Right renal pelvis (tissue), 4 donors: ENCODE measurements around the gene AIG1. TPM values are rescaled to one million over a fixed set of nuclear protein-coding genes. Genes with fewer than 3 reads are reported as not detected.
A peak's percentile ranks its signal among the peaks of the same experiment; 100 is the strongest.
"Not testable (repeated sequence)": the region's sequence is repeated elsewhere in the genome, so short reads cannot be mapped to it uniquely, and the experiment has no call there.

Source experiments
- DNase-seq, 4 donors: peaks; one replicate each; pipeline ENCODE4 v3.0.0-alpha.2; 2013; ENCODE audit warnings: low read depth in 4 of 4, low spot score in 3 of 4, missing footprints in 1 of 4
- polyA plus RNA-seq, 4 donors: library from polyadenylated mRNA; unstranded; fragments of 120-200 nt; gene quantifications; one replicate each; pipeline ENCODE4 v1.2.1, GENCODE V29; 2013; ENCODE audit not compliant: insufficient read length in 4 of 4

The AIG1 gene
- polyA plus RNA-seq, 4 donors, result 108 to 117 (median 111) TPM

DNA sequence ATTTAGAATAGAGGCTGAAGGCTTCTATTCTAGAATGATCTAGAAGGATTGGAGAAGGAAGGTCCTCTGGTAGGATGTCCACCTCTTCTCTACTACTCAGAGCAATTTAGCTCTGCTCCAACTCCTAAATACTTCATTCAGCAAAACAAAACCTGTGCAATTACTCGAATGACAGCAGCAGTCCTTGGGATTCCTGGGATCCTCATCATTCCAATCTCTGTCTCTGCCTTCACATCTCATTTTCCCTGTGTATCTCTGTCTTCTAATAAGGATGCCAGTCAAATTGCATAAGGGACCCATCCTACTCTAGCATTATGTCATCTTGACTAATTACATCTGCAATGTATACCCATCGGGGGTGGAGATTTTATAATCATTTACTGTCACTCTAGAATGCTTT lies 5.5 kb upstream of the AIG1 start:
- DNase-seq, result no peak

DNA sequence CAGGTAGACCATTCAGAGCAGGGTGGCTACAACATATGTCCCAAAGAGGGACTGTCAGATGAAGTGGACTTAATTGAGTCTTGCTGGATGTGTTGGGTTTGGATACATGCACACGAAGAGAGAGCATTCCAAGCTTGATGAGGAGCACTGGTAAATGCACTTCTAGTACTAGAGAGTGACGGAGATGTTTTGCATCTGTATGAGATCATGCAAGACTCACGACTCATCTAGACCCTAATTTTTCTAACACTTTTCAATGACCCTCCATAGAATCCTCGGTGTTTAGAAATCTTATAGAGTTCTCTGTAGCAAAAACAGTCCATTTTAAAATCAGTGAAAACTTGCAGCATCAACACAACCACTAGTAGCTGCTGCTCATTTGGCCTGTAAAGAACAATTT lies 4.8 kb upstream of the AIG1 start:
- no peak for DNase-seq

DNA sequence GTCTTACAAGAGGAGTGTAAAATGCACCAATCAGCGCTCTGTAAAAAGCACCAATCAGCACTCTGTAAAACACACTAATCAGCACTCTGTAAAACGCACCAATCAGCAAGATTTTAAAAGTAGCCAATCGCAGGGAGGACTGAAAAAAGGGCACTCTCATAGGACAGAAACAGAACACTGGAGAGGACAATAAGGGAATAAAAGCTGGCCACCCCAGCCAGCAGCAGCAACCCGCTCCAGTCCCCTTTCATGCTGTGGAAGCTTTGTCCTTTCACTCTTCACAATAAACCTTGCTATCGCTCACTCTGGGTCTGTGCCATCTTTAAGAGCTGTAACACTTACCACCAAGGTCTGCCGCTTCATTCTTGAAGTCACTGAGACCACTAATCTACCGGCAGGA lies 1.7 kb upstream of the AIG1 start:
- DNase-seq, result no peak

DNA sequence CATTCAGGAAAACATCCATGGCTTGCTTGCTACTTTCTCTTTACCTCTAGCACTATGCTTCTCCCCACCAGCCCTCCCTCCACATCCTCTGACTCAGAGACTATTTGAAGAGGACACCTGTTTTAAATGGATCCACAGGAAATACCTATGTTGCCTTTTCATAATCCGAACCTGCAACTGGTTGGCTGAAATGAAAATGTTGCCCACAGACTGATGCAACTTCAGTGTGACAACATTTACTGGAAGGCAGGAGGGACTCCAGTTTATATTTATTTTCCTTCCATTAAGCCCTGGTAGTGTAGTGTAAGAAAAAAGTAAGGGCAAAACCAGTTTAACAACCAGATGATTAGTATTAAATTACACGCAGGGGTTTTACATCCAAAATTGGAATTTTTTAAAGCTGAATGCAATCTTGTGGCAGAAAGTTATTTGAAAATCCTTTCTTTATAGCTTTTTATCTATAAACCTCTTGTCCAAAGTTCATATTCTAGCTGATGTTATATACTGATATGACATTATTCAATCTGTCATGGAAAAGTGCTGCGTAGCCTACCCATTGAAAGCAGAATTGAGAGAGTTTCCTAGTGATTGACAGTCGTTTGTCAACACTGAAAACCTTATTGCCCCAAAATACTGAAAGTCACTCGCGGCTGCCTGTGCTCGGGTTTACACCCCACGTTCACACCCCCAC lies 881 bp upstream of the AIG1 start:
- DNase-seq, result peak in 3 of 4 donors; percentile 16 to 23 (median 16)

DNA sequence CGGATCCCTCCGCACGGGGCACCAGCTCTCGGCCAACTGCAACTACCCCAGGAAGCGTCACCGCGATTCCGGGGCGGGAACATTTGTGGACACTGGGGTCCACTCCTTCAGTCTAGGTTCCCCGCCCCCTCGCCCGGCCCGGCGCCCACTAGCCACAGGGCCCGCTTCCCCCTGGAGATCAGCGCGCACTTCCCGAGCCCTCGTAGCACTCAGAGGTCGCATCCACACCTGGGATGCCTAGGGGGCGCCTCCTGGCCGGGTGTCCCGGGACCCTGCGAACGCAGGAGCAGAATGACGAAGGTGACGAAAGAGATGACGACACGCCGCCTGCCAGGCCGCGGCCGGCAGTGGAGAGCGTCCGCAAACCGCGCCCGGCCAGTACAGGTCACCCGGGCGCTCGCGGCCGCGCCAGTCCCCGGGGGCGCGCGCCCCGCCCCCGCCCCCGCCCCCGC lies 309 bp upstream of the AIG1 start:
- peak; percentile 56 to 63 (median 61) for DNase-seq

DNA sequence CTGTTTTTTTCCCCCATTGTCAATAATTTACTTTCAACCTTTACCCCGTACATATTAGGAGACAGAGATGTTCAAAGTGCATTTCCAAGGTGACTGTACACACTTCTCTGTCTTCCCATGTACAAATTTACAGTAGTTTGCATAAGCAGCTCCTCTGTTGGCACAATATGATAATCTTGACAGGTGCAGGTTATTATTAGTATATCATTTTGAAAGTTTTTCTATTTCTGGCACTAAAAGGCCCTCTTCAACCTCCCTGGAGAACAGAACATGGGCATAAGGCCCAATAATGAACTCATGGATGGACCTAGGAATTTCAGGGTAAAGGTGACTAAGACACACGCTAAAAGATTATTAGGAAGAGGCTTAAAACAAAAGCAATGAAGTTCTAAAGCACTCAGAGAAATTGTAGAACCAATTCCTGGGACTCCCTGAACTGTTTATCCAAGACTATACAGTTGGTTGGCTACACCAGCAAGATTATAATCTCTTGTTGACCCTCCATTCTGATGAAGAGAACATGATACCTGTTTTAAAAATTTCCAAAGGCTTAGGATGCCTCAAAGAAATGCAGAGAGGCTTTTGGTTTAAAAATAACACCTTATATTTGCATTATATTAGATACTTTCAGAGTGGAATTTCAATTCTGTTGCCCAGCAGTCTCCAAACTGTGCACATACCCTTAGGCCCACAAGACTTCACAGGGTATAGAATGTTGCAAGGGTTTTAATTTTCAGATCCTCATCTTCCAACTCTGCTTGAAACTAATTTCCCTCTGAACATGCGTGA lies 1.1 kb downstream of the AIG1 start:
- DNase-seq, result peak in 2 of 4 donors; percentile 2 to 9

DNA sequence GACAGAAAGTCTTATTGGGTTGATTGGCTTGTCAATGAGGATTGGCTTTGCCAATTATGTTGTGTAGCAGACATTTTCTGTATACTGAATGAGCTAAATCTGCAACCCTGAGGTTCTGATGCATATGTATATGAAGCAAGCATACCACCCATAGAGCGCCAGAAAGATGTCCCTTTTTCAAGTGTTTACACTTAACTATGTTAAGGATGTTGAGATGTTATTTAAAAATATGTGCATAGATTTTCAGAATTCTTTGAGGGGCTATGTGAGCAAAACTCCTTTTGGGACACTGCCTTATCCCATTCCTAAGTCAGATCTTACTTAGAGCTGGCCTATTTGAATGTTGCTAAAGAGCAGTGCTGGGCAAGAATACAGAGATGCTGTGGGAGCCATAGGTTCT lies 1.9 kb downstream of the AIG1 start:
- no peak for DNase-seq

DNA sequence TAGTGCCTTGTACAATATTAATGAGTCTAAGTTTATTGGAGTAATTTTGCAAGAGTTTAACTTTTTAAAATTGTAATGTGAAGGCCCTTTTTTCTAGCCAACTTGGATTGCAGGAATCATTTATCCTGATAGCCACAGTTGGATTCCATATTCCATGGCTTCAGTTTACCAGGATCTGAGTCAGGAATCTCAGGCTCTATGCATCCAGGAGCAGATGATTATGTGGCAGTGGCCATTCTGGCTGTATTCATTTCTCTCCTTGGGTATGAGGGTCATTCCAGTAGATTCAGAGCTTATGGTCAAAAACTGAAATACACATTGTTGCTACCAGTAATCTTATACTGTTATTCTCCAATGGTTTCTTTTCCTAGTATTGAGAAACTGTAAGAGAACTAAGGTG lies 2.9 kb downstream of the AIG1 start:
- DNase-seq, result no peak

DNA sequence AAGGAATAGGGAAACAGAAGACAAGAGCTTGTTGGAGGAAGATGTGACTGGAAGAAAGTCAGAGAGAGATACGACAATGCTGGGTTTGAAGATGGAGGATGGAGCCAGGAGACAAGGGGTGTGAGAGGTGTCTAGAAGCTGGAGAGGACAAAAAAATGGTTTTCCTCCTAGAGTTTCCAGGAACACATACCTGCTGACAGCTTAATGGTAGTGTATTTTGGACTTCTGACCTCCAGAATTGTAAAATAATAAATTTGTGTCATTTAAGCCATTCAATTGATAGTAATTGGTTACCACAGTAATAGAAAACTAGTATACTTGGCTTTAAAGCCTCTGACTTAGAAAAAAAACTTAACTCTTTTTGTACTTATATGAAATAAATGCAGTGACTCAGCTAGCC lies 3.6 kb downstream of the AIG1 start:
- no peak for DNase-seq

DNA sequence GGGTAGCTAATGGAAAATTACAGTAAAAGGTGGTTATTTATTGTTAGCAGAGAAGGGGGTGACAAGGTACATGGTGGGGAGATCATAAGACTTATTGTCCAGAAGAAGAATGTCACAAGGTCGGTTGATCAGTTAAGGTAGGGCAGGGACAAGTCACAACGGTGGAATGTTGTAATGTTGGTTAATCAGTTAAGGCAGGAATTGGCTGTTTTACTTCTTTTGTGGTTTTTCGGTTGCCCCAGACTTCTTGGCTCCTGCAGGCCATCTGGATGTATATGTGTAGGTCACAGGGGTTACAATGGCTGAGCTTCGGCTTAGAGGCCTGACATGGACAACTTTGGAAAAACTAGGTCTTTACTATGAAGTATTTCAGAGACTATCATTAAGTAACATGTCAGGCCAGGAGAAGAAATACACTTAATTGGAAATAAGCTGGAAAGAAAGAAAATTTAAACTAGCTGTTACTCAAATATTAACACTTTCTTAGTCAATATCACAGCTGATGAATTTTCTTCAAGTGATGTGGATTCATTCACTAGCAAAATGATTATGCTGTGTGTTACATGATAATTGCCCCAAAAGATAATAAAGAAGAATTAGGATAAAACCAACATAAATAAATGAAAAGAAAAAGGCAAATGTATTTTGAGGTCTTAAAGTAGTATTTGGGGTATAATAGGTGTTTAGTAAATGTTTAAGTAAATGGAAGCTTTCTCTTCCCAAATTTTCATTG lies 4.4 kb downstream of the AIG1 start:
- DNase-seq, result no peak

DNA sequence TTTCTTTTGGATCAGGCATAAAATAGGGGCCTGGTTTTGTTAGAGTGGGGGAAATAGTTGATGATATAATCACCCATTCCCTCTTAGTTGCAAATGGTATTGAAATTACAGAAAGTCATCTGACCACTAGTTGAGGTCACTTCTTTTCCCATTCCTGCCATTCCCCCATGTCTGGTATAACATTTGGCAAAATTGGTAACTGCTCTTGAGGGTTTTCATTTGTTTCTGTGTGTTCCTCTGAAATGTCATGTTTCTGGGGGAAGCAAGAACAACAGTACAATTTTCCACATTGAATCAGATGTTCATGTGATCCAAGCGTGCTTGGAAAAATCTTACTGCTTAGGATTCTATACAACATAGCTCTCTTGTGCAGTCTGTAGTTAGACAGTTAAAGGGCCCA lies 7.3 kb downstream of the AIG1 start:
- DNase-seq, result no peak

DNA sequence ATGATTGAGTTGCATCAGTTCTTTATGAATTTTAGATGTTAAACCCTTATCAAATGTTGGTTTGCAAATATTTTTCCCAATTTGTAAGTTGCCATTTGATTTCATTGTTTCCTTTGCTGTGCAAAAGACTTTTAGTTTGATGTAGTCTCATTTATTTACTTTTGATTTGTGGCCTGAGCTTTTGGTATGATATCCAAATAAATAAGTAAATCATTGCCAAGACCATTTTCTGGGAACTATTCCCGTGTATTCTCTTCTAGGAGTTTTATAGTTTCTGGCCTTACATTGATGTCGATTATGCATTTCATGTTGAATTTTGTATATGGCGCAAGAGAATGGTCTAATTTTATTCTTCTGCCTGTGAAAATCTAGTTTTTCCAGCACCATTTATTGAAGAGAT lies 13.4 kb downstream of the AIG1 start:
- no peak for DNase-seq

DNA sequence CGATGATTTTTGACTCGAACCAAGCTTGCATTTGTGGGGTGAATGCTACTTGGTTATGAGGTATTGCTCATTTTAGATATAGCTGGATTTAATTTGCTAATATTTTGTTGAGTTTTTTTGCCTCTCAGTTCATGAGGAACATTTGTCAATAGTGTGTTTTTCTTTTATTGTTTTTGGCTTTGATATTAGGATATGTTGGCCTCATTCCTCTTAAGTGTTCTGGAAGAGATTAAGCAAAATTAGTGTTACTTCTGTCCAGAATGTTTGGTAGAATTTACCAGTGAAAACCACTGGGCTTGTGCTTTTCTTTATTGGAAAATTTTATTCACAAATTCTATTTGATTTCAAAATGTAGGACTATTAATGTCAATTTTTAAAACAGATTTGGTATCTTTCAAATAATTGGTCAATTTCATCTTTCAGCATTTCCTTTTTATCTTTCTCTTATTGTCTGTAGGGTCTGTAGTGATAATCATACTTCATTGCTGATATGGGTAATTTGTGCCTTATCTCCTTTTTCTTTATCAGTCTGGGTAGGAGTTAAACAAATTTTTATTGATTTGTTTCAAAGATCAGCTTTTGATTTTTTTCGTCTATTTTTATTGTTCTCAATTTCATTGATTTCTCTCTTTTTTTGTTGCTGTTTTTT lies 14.1 kb downstream of the AIG1 start:
- DNase-seq, result no peak

DNA sequence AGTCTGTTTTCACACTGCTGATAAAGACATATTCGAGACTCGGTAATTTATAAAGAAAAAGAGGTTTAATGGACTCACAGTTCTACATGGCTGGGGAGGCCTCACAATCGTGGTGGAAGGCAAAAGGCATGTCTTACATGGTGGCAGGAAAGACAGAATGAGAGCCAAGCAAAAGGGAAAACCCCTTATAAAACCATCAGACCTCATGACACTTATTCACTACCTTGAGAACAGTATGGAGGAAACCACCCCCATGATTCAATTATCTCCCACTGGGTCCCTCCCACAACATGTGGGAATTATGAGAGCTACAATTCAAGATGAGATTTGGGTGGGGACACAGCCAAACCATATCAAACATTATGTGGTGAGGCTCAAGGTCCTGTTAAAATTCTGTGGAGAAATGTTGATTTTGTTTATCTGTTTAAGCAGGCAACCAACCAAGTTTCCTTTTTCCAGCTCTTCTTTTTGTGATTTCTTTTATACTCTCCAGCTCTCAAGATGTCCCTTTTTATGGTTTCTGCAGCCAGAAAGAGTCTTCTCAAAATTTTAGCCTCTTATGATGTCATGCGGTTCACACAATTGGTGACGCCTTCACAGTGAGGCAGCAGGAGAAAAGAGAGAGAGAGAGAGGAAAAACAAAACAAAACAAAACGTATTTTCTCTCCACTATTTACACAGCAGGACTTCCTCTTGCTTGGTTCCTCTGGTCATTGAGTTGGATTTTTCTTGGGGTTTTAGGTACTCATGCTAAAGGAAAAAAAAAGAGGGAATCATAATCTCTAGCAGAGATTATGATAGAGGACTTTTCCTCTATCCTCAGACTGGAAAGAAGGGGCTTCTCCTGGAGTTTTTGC lies 18.0 kb downstream of the AIG1 start:
- no peak for DNase-seq

DNA sequence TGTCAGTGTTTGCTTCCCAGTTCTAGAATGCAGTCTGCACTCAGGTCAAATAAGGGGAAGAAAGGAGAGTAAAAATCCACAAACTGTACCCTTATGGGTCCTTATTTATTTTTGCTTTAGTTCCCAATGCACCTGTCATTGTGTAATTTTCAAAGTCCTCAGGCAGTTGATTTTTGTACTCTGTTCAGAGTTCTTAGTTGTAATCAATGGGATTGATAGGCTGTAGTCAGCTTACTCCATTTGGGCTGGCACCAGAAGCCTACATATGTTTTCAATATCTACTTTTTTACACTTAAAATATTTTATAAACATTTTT lies 18.6 kb downstream of the AIG1 start:
- no peak for DNase-seq

DNA sequence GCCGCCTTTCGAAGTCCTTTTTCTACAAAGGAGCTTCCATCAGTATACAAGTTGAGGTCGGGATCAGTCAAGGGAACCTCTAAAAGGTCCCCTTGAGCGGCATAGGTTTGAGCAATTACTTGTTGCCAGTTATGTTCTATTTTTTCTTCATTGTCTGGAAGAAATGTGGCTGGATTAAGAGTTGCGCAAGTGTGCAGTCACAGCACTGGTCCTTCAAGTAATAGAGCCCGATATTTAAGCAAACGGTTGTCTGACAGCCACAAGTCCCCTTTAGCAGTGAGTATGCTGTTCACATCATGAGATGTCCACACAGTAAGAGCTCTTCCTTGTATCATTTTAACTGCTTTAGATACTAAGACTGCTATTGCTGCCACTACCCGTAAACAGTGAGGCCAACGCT lies 21.6 kb downstream of the AIG1 start:
- DNase-seq, result not testable (repeated sequence)

DNA sequence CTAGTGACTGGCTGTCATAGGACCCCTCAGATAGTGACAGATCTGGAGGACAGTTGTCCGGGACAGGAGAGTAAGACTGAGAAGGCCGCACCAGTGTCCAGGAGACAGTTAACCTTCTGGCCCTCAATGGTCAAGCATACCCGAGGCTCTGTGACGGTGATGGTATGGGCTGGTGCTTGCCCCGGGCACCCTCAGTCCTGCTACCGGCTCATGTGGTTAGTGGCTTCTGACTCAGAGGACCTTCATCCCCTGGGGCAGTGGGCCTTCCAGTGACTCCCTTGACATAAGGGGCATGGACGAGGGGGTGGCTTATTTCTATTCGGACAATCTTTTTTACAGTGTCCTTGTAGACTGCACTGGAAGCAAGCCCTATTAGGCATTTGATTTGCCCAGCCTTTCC lies 23.3 kb downstream of the AIG1 start:
- DNase-seq, result not testable (repeated sequence)

DNA sequence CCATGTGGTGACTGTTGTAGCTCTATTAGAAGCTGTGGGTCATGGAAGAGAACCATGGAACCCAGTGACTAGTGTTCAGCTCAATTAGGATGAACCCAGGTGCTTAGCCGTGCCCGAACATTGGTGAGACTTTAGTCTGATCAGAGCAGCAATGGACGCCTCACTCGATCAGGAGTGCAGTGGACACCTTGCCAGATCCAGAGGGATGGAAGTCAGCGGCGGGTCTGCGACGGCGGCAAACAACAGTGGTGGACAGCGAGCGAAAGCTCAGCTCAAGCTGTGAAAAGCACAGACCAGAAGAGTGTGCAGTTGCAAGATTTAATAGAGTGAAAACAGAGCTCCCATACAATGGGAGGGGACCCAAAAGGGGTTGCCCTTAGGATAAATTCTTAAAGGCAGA lies 26.6 kb downstream of the AIG1 start:
- not testable (repeated sequence) for DNase-seq

DNA sequence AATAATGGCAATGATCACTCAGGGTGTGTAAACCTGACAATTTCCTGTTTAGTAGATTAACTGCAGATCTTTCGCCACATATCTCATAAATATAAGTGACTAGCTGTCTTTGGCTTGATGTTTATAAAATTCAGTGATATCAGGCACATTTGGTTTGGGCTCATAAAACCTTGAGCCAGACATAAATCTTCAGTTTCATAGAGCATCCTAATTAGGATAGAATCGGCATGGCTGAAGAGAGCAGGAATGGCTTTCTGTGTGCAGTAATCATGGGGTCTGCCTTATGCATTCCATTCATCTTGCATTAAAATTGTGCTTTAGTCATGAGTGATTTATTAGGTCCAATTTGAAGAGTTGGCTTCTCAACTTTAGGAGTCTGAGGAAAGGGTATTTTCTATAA lies 27.2 kb downstream of the AIG1 start:
- no peak for DNase-seq

DNA sequence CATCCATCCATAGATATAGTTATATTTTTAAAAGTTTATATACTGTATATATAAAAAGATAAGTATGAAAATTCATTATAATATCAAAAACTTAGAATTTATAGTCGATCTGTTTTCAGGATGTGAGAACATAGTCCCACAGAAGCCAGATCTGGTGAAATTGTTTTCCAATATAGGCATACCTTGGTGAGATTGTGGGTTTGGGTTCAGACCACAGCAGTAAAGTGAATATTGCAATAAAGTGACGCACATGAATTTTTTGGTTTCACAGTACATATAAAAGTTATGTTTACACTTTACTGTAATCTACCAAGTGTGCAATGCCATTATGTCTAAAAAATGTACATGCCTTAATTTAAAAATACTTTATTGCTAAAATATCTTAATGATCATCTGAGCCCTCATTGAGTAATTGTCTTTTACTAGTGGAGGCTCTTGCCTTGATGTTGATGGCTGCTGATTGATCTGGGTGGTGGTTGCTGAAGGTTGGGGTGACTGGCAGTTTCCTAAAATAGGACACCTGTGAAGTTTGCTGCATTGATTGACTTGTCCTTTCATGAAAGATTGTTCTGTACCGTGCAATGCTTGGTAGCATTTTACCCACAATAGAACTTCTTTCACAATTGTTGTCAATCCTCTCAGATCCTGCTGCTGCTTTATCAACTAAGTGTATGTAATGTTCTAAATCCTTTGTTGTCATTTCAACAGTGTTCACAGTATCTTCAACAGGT lies 29.8 kb downstream of the AIG1 start:
- no peak for DNase-seq
